Fibroblast of pulmonary artery (primary cell): ENCODE results near the gene VPS16.
A peak's percentile ranks its signal among the peaks of the same experiment; 100 is the strongest.

Experiments used
- DNase-seq: peaks from one replicate; pipeline ENCODE4 v3.0.0-alpha.2; 2010; ENCODE audit warnings: low read depth
- H3K4me3 ChIP-seq: replicated peaks from 2 replicates; pipeline ENCODE4 v1.5.1; 2011; ENCODE audit warnings: low read depth, mild to moderate bottlenecking, control low read depth, low read length, moderate library complexity
- TF ChIP-seq, protein P1 (sequence below): IDR thresholded peaks from 2 replicates; pipeline ENCODE4 v1.5.1; 2011; ENCODE audit warnings: mild to moderate bottlenecking, control low read depth, low read length, inconsistent platforms; ENCODE audit errors: missing control alignments

The VPS16 gene

DNA sequence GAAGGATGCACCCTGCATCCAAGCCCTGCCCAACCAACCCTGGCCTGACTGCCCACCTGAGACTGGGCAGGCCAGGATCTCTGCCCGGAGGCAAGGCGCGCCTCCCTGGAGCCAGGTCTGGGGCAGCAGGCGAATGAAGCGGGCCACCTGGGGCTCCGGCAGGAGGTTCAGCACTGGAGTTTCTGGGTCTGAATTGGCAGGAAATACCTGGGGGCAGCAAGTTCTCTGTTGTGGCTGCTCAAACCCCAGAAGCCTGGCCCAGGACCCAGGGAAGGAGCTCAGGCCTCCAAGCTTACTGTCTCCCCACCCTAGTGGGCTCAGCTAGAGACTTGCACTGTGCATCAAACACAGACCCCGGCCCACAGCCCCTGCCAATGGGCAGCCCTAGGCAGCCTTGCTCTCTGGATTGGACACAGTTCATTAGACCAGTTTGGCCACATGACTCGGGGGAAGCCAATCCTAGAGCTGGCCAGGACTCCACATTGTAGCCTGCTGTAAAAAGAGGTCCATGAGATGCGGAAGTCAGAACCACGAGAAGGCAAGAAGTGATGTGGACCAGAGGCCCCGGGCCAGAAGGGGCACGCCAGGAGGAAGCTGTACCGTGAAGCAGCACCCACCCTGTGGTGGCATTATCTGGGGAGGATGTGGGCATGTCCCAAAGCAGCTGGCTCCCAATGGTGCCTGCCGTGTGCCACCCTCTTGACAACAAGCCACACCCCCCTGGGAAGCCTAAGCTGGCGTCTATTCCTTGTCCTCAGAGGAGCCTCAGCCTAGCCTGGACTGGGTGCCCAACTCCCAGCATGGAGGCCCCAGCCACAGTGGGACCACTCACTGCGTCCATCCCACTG is 43.2 kb upstream of the VPS16 start:
- no peak for DNase-seq
- TF ChIP-seq, protein P1, sequence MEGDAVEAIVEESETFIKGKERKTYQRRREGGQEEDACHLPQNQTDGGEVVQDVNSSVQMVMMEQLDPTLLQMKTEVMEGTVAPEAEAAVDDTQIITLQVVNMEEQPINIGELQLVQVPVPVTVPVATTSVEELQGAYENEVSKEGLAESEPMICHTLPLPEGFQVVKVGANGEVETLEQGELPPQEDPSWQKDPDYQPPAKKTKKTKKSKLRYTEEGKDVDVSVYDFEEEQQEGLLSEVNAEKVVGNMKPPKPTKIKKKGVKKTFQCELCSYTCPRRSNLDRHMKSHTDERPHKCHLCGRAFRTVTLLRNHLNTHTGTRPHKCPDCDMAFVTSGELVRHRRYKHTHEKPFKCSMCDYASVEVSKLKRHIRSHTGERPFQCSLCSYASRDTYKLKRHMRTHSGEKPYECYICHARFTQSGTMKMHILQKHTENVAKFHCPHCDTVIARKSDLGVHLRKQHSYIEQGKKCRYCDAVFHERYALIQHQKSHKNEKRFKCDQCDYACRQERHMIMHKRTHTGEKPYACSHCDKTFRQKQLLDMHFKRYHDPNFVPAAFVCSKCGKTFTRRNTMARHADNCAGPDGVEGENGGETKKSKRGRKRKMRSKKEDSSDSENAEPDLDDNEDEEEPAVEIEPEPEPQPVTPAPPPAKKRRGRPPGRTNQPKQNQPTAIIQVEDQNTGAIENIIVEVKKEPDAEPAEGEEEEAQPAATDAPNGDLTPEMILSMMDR: no peak
- H3K4me3 ChIP-seq: no peak overlapping the region

DNA sequence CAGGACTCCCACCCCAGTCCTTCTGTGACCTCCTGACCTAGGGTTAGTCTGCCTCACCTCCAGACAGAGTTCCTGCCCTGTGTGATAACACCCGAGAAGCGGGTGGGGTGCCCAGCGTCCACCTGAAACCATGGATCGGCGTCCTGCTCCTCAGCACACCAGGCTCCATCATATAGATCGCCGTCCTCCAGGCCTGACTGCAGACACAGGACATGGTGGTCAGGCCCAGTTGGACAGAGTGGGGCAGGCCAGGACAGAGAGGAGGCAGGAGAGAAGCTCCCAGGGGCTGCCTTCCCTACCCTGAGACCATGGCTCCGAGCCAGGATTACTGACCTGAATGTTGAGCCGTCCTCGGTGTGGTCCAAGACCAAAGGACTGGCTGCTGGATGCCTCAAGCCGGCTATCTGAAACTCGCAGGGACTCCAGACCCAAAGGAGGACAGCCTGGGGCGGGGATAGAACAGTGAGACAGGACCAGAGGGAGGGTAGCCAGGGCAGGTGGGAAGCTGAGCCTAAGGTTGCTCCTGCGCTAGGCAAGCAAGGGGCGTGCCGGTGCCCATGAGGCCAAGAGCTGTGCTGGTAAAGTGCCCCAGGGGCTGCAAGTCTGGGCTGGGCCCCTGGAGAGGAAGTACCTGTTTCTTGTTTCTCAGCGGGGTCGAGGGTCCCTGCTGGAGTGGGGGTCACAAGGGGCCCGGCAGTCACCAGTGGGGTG is 42.3 kb upstream of the VPS16 start:
- no peak overlapping the region for H3K4me3 ChIP-seq
- DNase-seq: no peak
- TF ChIP-seq, protein P1: no peak

DNA sequence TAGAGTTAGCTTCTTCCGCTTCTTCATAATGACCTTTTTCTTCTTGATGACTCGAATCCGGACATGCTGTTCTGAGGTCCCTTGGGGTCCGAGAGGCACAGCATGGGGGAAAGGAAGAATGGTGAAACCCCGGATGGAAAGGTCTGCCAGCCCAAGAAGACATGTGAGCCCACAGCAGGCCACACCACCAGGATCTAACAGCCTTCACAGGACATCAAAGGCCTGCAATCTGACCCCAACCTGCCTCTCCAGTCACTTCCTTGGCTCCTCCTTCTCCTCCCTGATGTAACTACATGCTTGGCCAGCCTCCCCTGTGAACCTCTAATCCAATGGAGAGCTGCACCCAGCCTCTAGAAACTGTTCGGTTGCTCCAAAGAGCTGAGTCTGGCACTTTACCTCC is 41.7 kb upstream of the VPS16 start:
- no peak overlapping the region for H3K4me3 ChIP-seq
- no peak for DNase-seq
- TF ChIP-seq, protein P1: no peak

DNA sequence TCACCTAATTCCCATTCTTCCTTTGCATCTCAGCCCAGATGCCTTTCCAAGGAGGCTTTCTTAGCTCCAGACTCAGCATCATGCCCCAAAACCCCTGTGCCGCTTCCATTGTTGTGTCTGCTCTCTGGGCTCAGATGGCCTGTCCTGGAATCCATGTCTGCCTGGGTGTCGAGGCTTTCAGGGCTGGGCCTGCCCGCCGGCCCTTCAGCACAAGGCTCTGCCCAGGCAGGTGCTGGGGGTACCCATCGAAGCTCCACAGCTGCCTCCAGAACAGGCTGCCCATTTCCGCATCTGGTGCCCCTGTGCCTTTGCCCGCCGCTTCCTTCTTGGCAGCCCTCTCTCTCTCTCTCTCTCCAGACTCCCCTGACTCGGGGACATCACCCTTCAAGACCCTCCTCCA is 41.3 kb upstream of the VPS16 start:
- TF ChIP-seq, protein P1: no peak
- H3K4me3 ChIP-seq: no peak overlapping the region
- DNase-seq: no peak

DNA sequence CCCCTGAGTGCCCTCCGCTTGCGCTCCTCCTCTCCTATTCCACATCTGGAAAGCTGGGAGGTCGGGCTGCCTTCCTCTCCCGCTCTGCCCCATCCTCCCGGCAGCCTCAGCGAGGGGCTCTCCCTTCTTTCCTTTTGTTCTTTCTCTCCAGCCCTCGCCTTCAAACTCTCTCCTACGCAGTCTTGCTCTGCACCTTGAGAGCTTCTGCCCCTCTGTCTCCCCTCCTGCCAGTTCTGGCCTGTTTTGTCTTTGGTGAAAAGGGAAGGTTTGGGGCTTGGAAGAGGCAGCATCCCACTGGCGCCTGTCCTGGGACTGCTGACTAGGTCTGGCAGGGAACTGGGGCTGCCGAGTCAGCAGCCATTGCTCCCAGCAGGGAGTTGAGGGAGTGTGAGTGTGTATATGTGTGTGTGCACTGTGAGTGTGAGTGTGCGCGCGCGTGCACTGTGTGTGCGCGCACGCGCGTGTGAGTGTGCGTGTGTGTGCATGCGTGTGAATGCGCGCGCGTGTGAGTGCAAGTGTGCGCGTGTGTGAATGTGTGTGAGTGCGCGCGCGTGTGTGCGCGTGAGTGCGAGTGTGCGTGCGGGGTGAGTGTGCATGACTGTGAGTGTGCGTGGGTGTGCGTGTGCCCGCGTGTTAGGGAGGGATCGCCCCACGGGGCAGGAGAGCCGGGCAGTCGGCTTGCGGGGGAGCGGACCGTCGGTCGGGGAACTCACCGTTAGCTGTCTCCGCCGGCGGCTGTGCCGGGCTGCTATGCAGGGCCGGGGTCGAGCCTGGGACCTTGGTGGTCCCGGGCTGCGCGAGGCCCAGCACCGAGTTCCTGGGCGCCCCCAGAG is 40.6 kb upstream of the VPS16 start:
- TF ChIP-seq, protein P1: no peak
- peak overlapping the region; percentile 42 for H3K4me3 ChIP-seq
- DNase-seq: no peak

DNA sequence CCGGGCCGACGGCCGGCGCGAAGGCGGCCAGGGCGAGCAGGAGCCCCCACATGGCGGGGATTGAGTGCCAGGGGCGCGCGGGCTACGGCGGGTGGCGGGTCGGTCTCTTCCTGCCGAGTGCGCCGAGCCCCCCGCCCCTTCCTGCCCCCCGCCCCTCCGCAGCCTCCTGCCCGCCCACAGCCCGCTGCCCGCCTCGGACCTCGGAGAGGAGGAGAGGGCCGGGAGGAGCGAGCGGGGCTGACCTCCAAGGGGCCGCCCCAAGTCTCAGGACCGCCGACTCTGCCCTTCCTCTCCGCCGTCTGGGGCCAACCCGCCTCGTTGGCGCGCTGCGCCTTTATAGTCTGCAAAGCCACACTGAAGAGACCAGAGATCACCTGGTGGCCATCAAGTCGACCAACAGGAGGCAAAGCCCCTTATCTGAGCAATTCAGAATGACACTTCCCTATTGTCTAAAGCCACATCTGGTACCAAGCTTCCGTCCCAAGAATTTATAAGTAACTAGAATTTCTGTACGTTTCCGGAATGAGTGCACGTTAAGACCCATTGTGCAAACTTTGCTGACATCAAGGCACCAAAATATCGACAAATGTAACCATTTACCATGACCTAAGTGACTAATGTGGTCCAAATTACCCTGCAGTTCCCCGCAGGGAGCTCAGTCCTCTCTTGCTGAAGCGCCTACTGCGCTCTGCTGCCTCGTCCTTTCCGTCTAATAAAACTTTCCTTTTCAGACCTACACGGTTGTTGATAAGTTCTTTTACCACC is 39.8 kb upstream of the VPS16 start, which contains the start of gene CPXM1:
TSS of gene CPXM1 (minus strand) at position 107 of the 765 bp plus-strand sequence. CDS start at position 52, 55 bp downstream.
- H3K4me3 ChIP-seq: peak within 1 kb of the TSS; percentile 42
- TF ChIP-seq, protein P1: no peak
- no peak for DNase-seq
